Peyer's patch (tissue), 4 donors: ENCODE results near the gene B3GNT7.
"Not testable (repeated sequence)": the region's sequence is repeated elsewhere in the genome, so short reads cannot be mapped to it uniquely, and the experiment has no call there.

Experiments
- CTCF ChIP-seq, 6 experiments: fragments of 450-650 bp in 4 of 6; fragments of 200-600 bp in 2 of 6; sonication (generic) in 1 of 6; IDR thresholded peaks; one replicate each; pipeline ENCODE4 v1.5.1; 2017 to 2019; ENCODE audit warnings: antibody characterized with exemption in 6 of 6, mild to moderate bottlenecking in 3 of 6, moderate library complexity in 1 of 6
- POLR2A ChIP-seq, 2 donors: fragments of 450-650 bp; IDR thresholded peaks; one replicate each; pipeline ENCODE4 v1.5.1; 2017; ENCODE audit warnings: antibody characterized with exemption in 2 of 2, mild to moderate bottlenecking in 2 of 2, moderate library complexity in 2 of 2

GRCh38 chr2:231407686-231408085 lies 12.2 kb downstream of the B3GNT7 start:
- TF ChIP-seq POLR2A, CTCF (IDR thresholded peaks at IDR 0.05): not testable (repeated sequence)
